Right ventricle myocardium inferior (tissue), 1 donor: ENCODE measurements around the gene TMEM108. TPM values are rescaled to one million over a fixed set of nuclear protein-coding genes. Genes with fewer than 3 reads are reported as not detected.

Source experiments
- ATAC-seq: fragments of 200-7000 bp; cut with Tn5 transposase; one replicate; pipeline ENCODE4 v1.9.1; 2020; ENCODE audit warnings: mild to moderate bottlenecking, moderate library complexity
- DNase-seq: peaks from one replicate; pipeline ENCODE4 v3.0.0; 2021; ENCODE audit errors: missing footprints
- intact Hi-C: fragments of 100-400 bp; cut with DNase I; formaldehyde crosslinking; loops from one replicate; pipeline ENCODE4 v1.11.0; 2022
- total RNA-seq: library from RNA; stranded (reverse); fragmentation: NEBNext Ultra II Directional; extraction: Animal tissue kit (Norgen Biotek cat#: 25700); gene quantifications from one replicate; pipeline ENCODE4 v1.2.1, GENCODE V29; 2021
- donor health status: DM: no; HTN: yes; CAD: no; lungs with severe emphysema.

Gene TMEM108
- total RNA-seq, 1 donor from 2014 or later: 2.2 TPM

GRCh38 chr3:133383741-133384140 lies 345.6 kb downstream of the TMEM108 start:
- intact Hi-C loops: loop anchor here (2.0 kb wide), 2 partner anchors 343 to 653 kb away; no protein-coding TSS in a partner anchor
- ATAC-seq (no peak), DNase-seq (no peak)

DNA sequence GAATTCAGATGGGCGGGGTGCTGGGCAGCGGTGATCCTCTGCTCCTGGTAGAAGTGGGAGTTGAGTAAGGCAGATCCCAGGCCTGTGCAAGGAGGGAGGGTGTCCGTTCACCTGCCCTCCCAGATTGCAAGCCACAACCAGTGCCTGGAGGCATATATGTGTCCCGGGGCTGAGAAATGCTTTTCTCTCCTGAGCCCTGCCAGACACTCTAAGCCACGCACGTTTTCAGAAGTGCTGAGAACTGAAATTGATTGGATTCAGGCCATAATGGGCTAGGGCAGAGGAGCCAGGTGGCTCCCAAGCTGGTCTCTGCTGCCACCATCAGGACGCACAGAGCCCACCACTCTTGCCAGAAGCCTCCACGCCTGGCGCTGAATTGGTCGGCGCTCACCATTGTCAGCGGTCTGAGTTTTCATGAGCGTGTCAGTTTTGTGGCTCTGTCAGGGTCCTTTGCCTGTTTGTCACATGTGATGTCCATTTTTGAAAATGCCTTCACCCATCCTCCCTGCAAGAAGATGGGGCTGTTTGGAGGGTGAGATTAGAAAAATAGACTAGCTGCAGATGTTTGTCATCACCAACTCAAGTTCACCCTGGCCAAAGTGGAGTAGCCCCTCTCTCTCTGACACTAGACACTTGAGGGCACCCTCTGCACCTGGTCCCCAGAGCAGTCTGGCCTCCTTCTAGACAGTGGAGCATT lies 346.3 kb downstream of the TMEM108 start:
- intact Hi-C loops: loop anchor here (2.0 kb wide), 2 partner anchors 344 to 654 kb away; no protein-coding TSS in a partner anchor
- DNase-seq (no peak), ATAC-seq (peak; percentile 83)

DNA sequence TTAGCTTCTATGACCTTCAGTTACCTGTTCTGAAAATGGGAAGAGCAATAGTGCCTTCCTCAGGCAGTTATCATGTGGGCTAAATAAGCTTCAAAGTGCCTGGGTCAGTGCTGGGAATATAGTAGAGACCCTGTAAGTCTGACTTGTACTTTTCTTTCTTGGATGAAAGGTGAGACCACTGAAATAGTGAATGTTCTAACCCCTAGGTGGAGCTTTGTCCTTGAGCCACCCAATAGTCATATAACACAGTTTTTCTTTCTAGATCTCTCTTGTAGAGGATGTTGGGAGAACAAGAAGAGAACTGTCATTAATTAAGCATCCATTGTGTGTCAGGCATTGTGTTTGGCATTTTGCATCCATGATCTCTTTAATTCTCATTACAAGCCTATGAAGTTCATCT lies 348.7 kb downstream of the TMEM108 start:
- DNase-seq (no peak), ATAC-seq (no peak)
- intact Hi-C loops: no loop called here

DNA sequence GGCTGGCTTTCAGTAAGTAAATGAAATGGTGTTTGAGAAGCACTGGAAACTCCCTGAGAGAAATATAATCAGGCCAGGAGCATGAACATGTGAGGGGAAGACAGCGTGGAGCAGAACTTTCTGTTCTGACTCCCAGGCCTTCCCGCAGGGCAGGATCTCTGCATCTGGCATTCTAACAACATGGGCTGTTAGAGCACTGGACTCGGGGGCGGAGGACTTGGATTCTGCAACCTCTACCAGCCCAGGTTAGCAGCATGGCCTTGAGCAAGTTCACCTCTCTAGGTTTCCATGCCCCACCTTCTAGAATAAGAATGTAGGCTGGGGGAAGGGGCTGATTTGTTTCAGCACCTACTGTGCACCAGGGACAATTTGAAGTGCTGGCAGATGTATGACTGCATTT lies 349.1 kb downstream of the TMEM108 start:
- ATAC-seq: no peak
- intact Hi-C loops: no loop called here
- no peak for DNase-seq

DNA sequence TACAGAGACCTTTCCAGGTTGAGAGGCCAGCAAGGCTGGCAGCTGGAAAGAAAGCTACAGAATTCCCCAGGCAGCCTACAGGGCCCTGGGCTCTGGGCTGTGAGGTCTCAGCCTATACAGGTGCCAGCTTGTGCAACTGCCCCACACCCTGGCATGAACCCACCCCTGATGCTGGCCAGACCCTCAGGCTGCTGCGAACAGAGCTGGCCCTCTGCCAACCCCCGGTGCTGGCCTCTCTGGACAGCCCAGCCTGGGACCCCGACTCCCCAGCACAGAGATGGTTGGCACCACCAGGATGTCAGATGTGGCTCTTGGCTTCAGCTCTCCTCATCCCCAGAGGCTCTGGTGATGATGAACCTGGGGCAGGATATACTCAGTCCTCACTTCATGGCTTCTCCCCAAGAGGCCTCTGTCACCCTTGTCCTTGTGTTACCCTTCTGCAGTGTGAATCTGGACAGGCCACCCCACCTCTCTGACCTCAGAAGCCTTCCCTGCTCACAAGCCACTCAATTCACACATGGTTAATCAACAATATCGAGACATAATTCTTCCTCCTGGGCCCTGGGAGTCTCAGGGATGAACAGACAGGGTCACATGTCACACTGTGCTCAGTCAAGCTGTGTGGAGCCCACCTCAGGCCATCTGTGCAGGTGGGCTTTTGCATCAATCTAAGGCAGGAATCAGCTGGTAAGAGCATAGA lies 350.7 kb downstream of the TMEM108 start:
- ATAC-seq (no peak), DNase-seq (no peak)
- intact Hi-C loops: no loop called here

- intact Hi-C loops: no loop called here
- ATAC-seq (no peak), DNase-seq (no peak)
These were observed 352.5 kb downstream of the TMEM108 start for GRCh38 chr3:133390715-133391114.

GRCh38 chr3:133393204-133393603 lies 355.0 kb downstream of the TMEM108 start:
- DNase-seq: no peak
- intact Hi-C loops: no loop called here
- ATAC-seq: peak; percentile 33

DNA sequence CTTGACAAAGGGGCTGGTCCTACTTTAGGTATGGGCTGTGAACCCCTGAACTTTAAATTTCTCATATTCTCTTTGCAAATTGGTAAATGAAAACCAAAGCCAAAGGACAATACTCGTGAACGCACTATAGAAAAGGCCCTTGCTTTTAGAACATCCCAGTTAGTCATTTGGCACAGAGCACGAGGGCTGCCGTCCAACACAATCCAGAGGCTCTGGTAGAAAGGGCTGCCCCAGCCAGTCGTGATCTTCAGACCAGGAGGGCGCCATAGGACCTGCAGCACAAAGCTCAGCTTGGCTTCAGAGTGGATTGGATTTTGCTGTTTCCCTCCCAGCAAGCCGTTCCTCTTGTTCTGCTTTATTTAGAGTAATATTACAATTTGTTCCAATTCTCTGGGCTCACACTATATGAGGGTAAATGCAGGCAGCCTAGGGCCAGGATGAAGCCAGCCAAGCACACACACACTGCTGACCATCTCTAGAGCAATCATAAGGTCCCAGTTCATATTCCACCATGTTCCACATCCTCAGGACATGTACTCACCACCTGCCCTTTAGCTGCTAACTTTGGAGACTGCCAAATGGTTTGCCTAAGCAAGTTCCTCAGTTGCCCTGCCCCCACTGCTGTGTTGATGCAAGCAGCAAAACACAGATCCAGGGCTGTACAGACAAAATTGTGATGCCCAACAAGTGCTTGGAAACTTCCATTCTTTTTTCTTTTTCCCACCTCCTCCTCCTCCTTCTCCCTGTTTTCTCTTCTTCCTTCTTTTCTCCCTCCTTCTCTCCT lies 355.7 kb downstream of the TMEM108 start:
- DNase-seq: no peak

GRCh38 chr3:133394561-133395311 lies 356.5 kb downstream of the TMEM108 start:
- intact Hi-C loops: no loop called here
- no peak for DNase-seq
- no peak for ATAC-seq

More for the DNA sequence above, 355.7 kb downstream of the TMEM108 start:
- intact Hi-C loops: no loop called here
- peak; percentile 78 for ATAC-seq

DNA sequence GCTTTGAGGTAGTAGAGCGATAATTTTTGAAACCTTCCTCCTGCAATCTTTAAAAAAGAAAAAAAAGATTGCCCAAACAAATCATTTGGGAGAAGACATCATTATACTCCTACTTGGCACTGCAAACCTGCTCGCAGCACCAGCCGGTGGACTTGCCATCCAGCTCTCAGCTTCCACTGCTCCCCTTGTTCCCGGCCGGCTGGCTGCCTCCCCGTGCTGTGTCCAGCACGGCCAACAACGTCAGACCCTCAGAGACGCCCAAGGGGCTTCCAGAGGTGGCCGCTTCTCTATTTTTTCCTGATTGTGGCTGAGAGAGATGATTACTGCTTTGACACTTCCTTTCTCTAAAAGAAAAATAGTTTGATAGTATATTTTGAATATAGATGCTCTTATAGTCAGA lies 358.7 kb downstream of the TMEM108 start:
- DNase-seq (no peak), ATAC-seq (no peak)
- intact Hi-C loops: no loop called here

DNA sequence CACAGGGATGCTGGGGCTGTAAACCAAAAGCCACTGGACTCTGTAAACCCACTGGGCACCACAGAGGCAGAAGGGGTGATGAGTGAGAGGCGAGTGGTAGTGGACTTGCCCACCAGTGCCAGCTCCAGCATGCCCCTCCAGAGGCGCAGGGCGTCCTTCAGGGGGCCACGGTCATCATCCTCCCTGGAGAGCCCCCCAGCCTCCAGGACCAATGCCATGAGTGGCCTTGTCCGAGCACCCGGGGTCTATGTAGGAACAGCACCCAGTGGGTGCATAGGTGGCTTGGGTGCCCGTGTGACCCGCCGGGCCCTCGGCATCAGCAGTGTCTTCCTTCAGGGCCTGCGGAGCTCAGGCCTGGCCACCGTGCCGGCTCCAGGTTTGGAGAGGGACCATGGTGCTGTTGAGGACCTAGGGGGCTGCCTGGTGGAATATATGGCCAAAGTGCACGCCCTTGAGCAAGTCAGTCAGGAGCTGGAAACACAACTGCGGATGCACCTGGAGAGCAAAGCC lies 361.9 kb downstream of the TMEM108 start, which contains the start of gene BFSP2:
TSS of gene BFSP2 (plus strand) at position 51 of the 510 bp plus-strand sequence. CDS start at position 79, 28 bp downstream.
- intact Hi-C loops: no loop called here

GRCh38 chr3:133401374-133402135 lies 363.4 kb downstream of the TMEM108 start:
- ATAC-seq: peak; percentile 78

More for the DNA sequence above, 361.9 kb downstream of the TMEM108 start, which contains the start of gene BFSP2:
- DNase-seq: no peak
- no peak for ATAC-seq

GRCh38 chr3:133404920-133405319 lies 366.7 kb downstream of the TMEM108 start:
- no peak for ATAC-seq
- intact Hi-C loops: no loop called here
- DNase-seq: no peak

More at GRCh38 chr3:133401374-133402135, 363.4 kb downstream of the TMEM108 start:
- intact Hi-C loops: no loop called here
- no peak for DNase-seq

GRCh38 chr3:133408366-133408765 lies 370.2 kb downstream of the TMEM108 start:
- intact Hi-C loops: no loop called here
- no peak for ATAC-seq
- DNase-seq: no peak

- ATAC-seq: no peak
- DNase-seq: no peak
- intact Hi-C loops: no loop called here
These were observed 370.8 kb downstream of the TMEM108 start for GRCh38 chr3:133408961-133409360.

GRCh38 chr3:133410191-133410892 lies 372.2 kb downstream of the TMEM108 start:
- ATAC-seq (no peak), DNase-seq (no peak)
- intact Hi-C loops: no loop called here
